GM18526 (cell line): Measurements from ENCODE around the gene F13A1.

ENCODE experiments used
- POLR2A ChIP-seq: IDR thresholded peaks from 3 replicates; pipeline ENCODE4 v1.6.1; 2011; ENCODE audit not compliant: insufficient read length; ENCODE audit errors: extremely low read depth

Gene F13A1

DNA sequence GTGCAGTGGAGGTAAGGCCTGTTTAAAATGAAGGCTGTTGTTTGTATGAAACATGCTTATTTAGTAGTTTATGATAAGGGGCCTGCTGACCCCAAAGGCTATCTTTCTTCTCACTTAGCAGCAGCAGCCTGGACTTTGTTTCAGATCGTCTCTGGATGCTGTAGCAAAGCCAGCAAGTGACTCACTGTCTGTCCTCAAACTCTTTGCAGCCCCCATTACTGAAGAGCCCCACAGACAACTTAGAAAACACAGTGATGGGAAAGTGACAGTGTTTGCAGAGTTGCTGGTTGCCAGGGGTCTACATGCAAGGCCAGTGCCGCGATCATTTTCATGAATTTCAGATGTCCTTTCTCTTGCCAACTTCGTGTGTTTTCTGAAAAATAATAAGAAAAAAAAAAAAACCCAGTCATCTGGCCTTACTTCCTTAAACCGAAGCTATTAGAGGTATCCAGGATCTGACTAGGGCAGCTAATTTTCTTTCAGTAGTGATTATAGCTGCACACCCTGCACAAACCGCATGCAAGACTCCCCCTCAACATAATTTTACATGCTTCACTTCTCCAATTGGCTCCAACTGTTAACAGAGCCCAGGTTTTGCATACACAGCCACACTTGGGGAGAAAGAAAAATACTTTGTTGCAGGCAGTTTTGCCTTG lies 11.6 kb upstream of the F13A1 start:
- TF ChIP-seq POLR2A = no peak

DNA sequence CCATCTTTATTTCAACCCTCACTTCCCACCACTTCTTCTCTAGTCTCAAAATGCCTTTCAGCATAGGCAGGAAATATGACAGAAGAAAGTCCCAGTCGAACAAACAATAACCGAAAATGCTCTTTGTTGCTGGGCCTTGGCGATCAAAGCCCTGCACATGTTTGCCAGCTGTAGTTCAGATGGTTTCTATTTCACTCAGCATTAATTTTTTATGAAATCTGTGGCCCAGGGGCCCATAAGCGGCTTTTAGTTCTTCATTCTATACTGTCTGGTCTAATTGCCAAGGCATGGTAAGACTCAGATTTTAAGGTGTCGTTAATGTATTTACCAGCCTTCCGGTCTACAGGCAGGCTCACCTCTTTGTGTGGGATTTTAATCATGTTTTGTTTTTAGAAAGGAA lies 10.9 kb upstream of the F13A1 start:
- TF ChIP-seq POLR2A = no peak

DNA sequence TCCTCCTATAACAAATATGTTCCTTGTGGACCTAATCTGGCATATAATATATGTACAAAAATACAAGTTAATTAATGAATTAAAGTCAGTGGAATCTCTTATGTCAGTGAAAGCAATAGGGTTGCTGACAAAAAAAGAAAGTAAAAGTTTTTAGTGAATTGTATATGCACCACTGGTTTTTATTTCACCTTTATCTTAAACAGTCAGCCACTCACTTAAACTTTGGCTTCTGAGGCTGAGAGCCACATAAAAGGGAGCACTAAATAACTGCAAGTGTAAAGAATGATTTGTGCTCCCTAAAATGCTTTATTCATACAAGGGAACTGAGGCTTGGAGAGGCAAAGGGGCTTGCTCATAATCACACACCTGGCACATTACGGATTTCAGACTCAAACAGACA lies 9.9 kb upstream of the F13A1 start:
- no peak for TF ChIP-seq POLR2A

GRCh38 chr6:6328451-6328850 lies 8.0 kb upstream of the F13A1 start:
- no peak for TF ChIP-seq POLR2A

DNA sequence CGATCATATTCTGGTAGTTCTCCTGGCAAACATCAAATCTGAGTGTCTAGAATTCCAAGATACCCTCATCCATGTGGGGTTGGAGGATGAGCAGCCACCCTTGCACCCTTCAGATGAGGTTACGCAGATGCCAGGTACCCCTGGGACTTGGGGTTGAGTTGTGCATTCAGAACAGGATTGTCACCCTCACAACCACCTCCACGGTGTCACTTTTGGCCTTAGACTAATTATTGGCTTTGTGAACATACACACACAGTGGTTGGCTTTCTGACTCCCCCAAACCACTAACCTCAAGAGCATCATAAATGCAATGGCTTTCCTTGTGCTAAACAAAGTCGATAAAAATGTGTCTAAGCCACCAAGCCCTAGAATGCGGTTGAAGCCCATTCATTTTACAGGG lies 2.9 kb upstream of the F13A1 start:
- no peak for TF ChIP-seq POLR2A

GRCh38 chr6:6320901-6321300 lies 439 bp upstream of the F13A1 start:
- no peak for TF ChIP-seq POLR2A

- no peak for TF ChIP-seq POLR2A
These were observed 2.4 kb downstream of the F13A1 start for GRCh38 chr6:6317825-6318733.

GRCh38 chr6:6317386-6317785 lies 3.1 kb downstream of the F13A1 start:
- TF ChIP-seq POLR2A = no peak

DNA sequence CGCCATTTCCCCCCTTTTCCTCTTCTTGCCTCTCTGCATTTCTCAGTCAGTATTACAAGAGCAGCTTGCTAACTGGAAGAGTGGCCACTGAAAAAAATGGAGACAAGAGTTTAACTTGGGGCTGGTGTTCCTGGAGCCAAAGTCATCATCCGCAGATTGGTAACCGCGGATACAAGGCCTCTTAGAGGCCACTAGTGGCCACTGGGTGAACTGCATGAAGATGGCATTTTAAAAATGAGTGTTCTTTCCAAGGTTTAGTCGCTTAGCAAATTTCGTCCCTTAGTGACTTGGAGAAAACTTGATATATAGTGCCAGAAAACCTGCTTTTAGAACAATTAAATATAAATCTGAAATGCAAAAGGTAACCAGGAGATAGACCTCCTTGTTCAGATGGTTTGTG lies 4.8 kb downstream of the F13A1 start:
- no peak for TF ChIP-seq POLR2A

DNA sequence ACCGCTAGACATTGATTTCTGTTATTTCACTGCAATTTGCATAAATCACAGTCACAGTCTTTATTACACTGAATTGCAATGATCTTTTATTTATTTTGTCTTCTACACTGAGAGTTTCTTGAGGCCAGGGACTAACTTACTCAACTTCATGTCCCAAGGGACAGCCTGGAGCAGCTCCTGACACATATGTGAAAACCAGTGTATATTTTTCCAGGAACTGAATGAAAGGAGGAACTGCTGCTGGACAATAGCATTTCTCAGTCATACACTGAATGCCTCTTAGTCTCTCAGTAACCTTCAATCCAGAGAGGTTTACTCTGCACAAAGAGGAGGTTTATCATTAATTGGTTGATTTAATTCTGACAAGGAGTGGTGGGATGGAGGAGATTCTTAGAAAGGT lies 5.9 kb downstream of the F13A1 start:
- no peak for TF ChIP-seq POLR2A

GRCh38 chr6:6312901-6313441 lies 7.5 kb downstream of the F13A1 start:
- no peak for TF ChIP-seq POLR2A

DNA sequence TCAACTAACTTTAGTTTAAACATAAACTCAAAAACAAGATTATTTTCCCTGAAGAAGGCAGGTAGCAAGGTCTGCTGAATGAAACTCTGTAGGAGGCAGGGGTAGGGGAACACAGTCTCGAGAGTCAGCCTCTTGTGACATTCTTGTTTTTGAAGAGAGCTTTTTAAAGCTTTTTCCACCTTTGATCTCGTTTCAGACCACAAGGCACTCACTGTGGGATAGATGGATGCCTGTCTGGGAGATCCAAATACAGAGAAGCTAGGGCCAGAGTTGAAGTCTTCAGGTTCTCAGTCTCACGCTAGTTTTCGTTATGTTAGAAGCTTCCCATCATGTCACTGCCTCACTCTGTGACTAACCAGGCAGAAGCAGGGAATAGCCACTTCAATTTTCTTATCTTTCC lies 14.9 kb downstream of the F13A1 start:
- TF ChIP-seq POLR2A = no peak

GRCh38 chr6:6293317-6293716 lies 27.1 kb downstream of the F13A1 start:
- TF ChIP-seq POLR2A = no peak

GRCh38 chr6:6287415-6287814 lies 33.0 kb downstream of the F13A1 start:
- TF ChIP-seq POLR2A = no peak

GRCh38 chr6:6285679-6286078 lies 34.8 kb downstream of the F13A1 start:
- no peak for TF ChIP-seq POLR2A

- TF ChIP-seq POLR2A = no peak
These were observed 36.1 kb downstream of the F13A1 start for GRCh38 chr6:6284221-6284966.

GRCh38 chr6:6283746-6284145 lies 36.7 kb downstream of the F13A1 start:
- no peak for TF ChIP-seq POLR2A
